HG02884 (cell line): ENCODE results near the gene CCL16.
"Not testable (repeated sequence)": the region's sequence is repeated elsewhere in the genome, so short reads cannot be mapped to it uniquely, and the experiment has no call there.

ENCODE experiments used
- ATAC-seq: cut with Tn5 transposase; IDR thresholded peaks from one replicate; pipeline ENCODE4 v1.9.1; 2021; ENCODE audit warnings: mild to moderate bottlenecking, moderate library complexity; ENCODE audit not compliant: unreplicated experiment

Gene CCL16

GRCh38 chr17:35981246-35981645 is at the start of gene CCL16:
CCL16 (minus strand) TSS chr17:35981497; CDS start chr17:35981420, 77 bp downstream.
- ATAC-seq = no peak

GRCh38 chr17:36030956-36031355 is 49.7 kb upstream of the CCL16 start:
- no peak for ATAC-seq

- ATAC-seq = no peak
These were observed 46.5 kb upstream of the CCL16 start for GRCh38 chr17:36027761-36028160.

- no peak for ATAC-seq
These were observed 43.0 kb upstream of the CCL16 start for GRCh38 chr17:36024106-36024869.

- ATAC-seq = no peak
These were observed 38.1 kb upstream of the CCL16 start for GRCh38 chr17:36019423-36019822.

- ATAC-seq = no peak
These were observed 36.5 kb upstream of the CCL16 start, which contains the start of gene CCL23 for GRCh38 chr17:36017799-36018198. CCL23 (minus strand) TSS chr17:36017972; CDS start chr17:36017897, 75 bp downstream.

- ATAC-seq = no peak
These were observed 35.3 kb upstream of the CCL16 start for GRCh38 chr17:36016555-36016954.

- not testable (repeated sequence) for ATAC-seq
These were observed 34.6 kb upstream of the CCL16 start for GRCh38 chr17:36015895-36016294.

- no peak for ATAC-seq
These were observed 33.6 kb upstream of the CCL16 start for GRCh38 chr17:36014946-36015345.

GRCh38 chr17:36011201-36011600 is 29.9 kb upstream of the CCL16 start:
- ATAC-seq = no peak

- no peak for ATAC-seq
These were observed 27.8 kb upstream of the CCL16 start for GRCh38 chr17:36008998-36009665.

GRCh38 chr17:36004594-36005108 is 23.4 kb upstream of the CCL16 start:
- no peak for ATAC-seq

- no peak for ATAC-seq
These were observed 21.3 kb upstream of the CCL16 start for GRCh38 chr17:36002631-36003030.

GRCh38 chr17:36001862-36002603 is 20.7 kb upstream of the CCL16 start:
- ATAC-seq = no peak

- no peak for ATAC-seq
These were observed 19.9 kb upstream of the CCL16 start, which contains the start of gene CCL15 for GRCh38 chr17:36001110-36001771. CCL15 (minus strand) TSS chr17:36001553; CDS start chr17:36001492, 61 bp downstream.

GRCh38 chr17:36000732-36001109 is 19.4 kb upstream of the CCL16 start:
- no peak for ATAC-seq

GRCh38 chr17:35998756-35999155 is 17.5 kb upstream of the CCL16 start:
- no peak for ATAC-seq

GRCh38 chr17:35998018-35998545 is 16.8 kb upstream of the CCL16 start:
- no peak for ATAC-seq

- ATAC-seq = not testable (repeated sequence)
These were observed 14.0 kb upstream of the CCL16 start for GRCh38 chr17:35995346-35995745.

GRCh38 chr17:35991075-35991474 is 9.8 kb upstream of the CCL16 start:
- ATAC-seq = no peak
